Erythroblast (primary cell): Measurements from ENCODE around the gene FCMR.
"Not testable (repeated sequence)": the region's sequence is repeated elsewhere in the genome, so short reads cannot be mapped to it uniquely, and the experiment has no call there.

Experiments used
- GATA1 ChIP-seq: IDR thresholded peaks from 2 replicates; pipeline ENCODE4 v1.6.1; 2011; ENCODE audit warnings: low read depth, mild to moderate bottlenecking, control low read depth, low read length, moderate library complexity
- POLR2A ChIP-seq: IDR thresholded peaks from 2 replicates; pipeline ENCODE4 v1.6.1; 2011; ENCODE audit warnings: mild to moderate bottlenecking, low read length

- not testable (repeated sequence) for TF ChIP-seq POLR2A, GATA1
Measured at GRCh38 chr1:206923961-206924557, 2.3 kb upstream of the FCMR start.
